ENCODE data around the gene LCORL. TPM values are rescaled to one million over a fixed set of nuclear protein-coding genes. Genes with fewer than 3 reads are reported as not detected.

The LCORL gene
- total and polyA plus RNA-seq, 2 donors from 2014 or later: 2.8 to 13.7 TPM

- intact Hi-C loops (cut with DNase I): no loop called here
- Histone ChIP-seq H3K27me3 (ENCODE audit: control insufficient read depth, insufficient read depth, low read length) (no peaks in the 10 kb centered on the region), H3K27ac (ENCODE audit: low read depth in 2 of 2, low read length in 2 of 2) (no peak overlapping the region), H3K9me3 (ENCODE audit: control insufficient read depth in 2 of 3, insufficient read depth in 1 of 3, low read length in 3 of 3) (no peaks in the 10 kb centered on the region), H3K9ac (ENCODE audit: low read length in 3 of 3) (no peak overlapping the region), H3K4me1 (ENCODE audit: control insufficient read depth in 2 of 3, insufficient read depth in 2 of 3, low read depth in 1 of 3, low read length in 3 of 3) (no peaks in the 10 kb centered on the region), H3K4me3 (ENCODE audit: low read length in 3 of 3) (no peak overlapping the region), H3K36me3 (ENCODE audit: control insufficient read depth in 2 of 3, insufficient read depth in 3 of 3, low read length in 3 of 3) (no peaks in the 10 kb centered on the region)
- FAIRE-seq: no peak
- no peak for TF ChIP-seq CTCF (IDR thresholded peaks at IDR 0.05; ENCODE audit: borderline replicate concordance, extremely low read depth, insufficient read depth)
- no peak for DNase-seq
Measured at GRCh38 chr4:17945303-17945702, 76.3 kb downstream of the LCORL start.

- no peaks in the 10 kb centered on the region for H3K36me3 ChIP-seq (ENCODE audit: control insufficient read depth in 2 of 3, insufficient read depth in 3 of 3, low read length in 3 of 3)
- DNase-seq (no peak), FAIRE-seq (no peak)
- no peak overlapping the region for H3K27ac ChIP-seq (ENCODE audit: low read depth in 2 of 2, low read length in 2 of 2)
- no peak overlapping the region for H3K4me3 ChIP-seq (ENCODE audit: low read length in 3 of 3)
- no peaks in the 10 kb centered on the region for H3K9me3 ChIP-seq (ENCODE audit: control insufficient read depth in 2 of 3, insufficient read depth in 1 of 3, low read length in 3 of 3)
- H3K9ac ChIP-seq (ENCODE audit: low read length in 3 of 3): no peak overlapping the region
- intact Hi-C loops (cut with DNase I): no loop called here
- no peaks in the 10 kb centered on the region for H3K4me1 ChIP-seq (ENCODE audit: control insufficient read depth in 2 of 3, insufficient read depth in 2 of 3, low read depth in 1 of 3, low read length in 3 of 3)
- no peaks in the 10 kb centered on the region for H3K27me3 ChIP-seq (ENCODE audit: control insufficient read depth, insufficient read depth, low read length)
- TF ChIP-seq CTCF (IDR thresholded peaks at IDR 0.05; ENCODE audit: borderline replicate concordance, extremely low read depth, insufficient read depth): no peak
Measured at GRCh38 chr4:17941731-17942130, 79.8 kb downstream of the LCORL start.

GRCh38 chr4:17939054-17939453, 82.5 kb downstream of the LCORL start:
- Histone ChIP-seq H3K27ac (ENCODE audit: low read depth in 2 of 2, low read length in 2 of 2) (no peak overlapping the region), H3K4me1 (ENCODE audit: control insufficient read depth in 2 of 3, insufficient read depth in 2 of 3, low read depth in 1 of 3, low read length in 3 of 3) (no peaks in the 10 kb centered on the region), H3K4me3 (ENCODE audit: low read length in 3 of 3) (no peak overlapping the region), H3K27me3 (ENCODE audit: control insufficient read depth, insufficient read depth, low read length) (no peaks in the 10 kb centered on the region), H3K9ac (ENCODE audit: low read length in 3 of 3) (no peak overlapping the region), H3K36me3 (ENCODE audit: control insufficient read depth in 2 of 3, insufficient read depth in 3 of 3, low read length in 3 of 3) (no peaks in the 10 kb centered on the region), H3K9me3 (ENCODE audit: control insufficient read depth in 2 of 3, insufficient read depth in 1 of 3, low read length in 3 of 3) (no peaks in the 10 kb centered on the region)
- DNase-seq: no peak
- intact Hi-C loops (cut with DNase I): no loop called here
- no peak for FAIRE-seq
- TF ChIP-seq CTCF (IDR thresholded peaks at IDR 0.05; ENCODE audit: borderline replicate concordance, extremely low read depth, insufficient read depth): no peak

GRCh38 chr4:17934286-17934685, 87.3 kb downstream of the LCORL start:
- no peak overlapping the region for H3K27ac ChIP-seq (ENCODE audit: low read depth in 2 of 2, low read length in 2 of 2)
- no peak overlapping the region for H3K9ac ChIP-seq (ENCODE audit: low read length in 3 of 3)
- no peaks in the 10 kb centered on the region for H3K36me3 ChIP-seq (ENCODE audit: control insufficient read depth in 2 of 3, insufficient read depth in 3 of 3, low read length in 3 of 3)
- no peaks in the 10 kb centered on the region for H3K27me3 ChIP-seq (ENCODE audit: control insufficient read depth, insufficient read depth, low read length)
- FAIRE-seq: peak; percentile 11
- TF ChIP-seq CTCF (IDR thresholded peaks at IDR 0.05; ENCODE audit: borderline replicate concordance, extremely low read depth, insufficient read depth): no peak
- H3K4me3 ChIP-seq (ENCODE audit: low read length in 3 of 3): no peak overlapping the region
- H3K9me3 ChIP-seq (ENCODE audit: control insufficient read depth in 2 of 3, insufficient read depth in 1 of 3, low read length in 3 of 3): no peaks in the 10 kb centered on the region
- intact Hi-C loops (cut with DNase I): no loop called here
- no peaks in the 10 kb centered on the region for H3K4me1 ChIP-seq (ENCODE audit: control insufficient read depth in 2 of 3, insufficient read depth in 2 of 3, low read depth in 1 of 3, low read length in 3 of 3)
- DNase-seq: no peak
